Stimulated activated naive CD8-positive, alpha-beta T cell treated with anti-CD3 and anti-CD28 coated beads, Interleukin-15, Interleukin-2, amounts not matched to agents 100 U/mL and 50 U/mL, for 24 hours (primary cell): ENCODE measurements around the gene CNDP2.

Source experiments
- ATAC-seq: fragments of 150-1000 bp; cut with Tn5 transposase; one replicate; pipeline ENCODE4 v1.10.0; 2021
- DNase-seq: peaks from one replicate; pipeline ENCODE4 v3.0.0; 2021

The CNDP2 gene

GRCh38 chr18:74495581-74496507 is at the start of gene CNDP2:
CNDP2 (plus strand) TSS chr18:74496363; CDS start chr18:74499974, 3,611 bp downstream.
- peak; percentile 73 for ATAC-seq
- DNase-seq = peak; percentile 100

DNA sequence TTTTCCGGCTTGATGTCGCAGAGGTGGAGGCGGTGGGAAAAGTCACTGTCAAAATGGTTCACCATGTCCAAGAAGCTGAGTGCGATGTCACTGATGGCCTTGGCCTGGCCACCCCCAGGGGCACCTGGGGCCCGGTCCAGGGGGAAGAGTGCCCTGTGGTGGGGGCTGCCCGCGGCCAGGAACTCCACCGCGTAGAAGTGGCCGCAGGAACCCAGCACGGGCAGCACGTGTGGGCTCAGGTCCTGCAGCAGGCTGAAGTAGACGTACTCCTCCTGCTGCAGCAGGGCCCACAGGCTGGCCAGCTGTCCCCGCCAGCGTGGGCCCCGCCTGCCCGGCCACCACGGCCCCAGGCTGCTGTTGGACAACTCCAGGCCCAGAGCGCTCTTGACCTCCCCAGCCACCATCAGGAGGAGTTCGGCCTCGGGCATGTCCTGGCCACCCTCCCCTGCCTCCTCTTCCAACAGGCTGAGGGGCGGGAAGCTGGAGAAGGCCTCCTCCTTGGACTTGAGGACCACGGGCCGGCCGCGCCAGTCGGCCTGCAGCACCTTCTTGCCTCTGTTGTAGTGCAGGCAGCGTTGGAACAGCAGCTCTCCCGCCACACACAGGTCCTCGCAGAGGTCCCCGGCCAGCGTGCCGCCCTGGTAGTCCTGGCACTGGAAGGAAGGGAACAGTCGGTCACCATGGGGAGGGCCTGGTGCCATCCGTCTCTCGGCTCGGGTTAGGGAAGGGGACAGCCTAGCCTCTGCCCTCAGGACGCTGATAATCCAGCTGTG is 49.3 kb upstream of the CNDP2 start:
- no peak for ATAC-seq

DNA sequence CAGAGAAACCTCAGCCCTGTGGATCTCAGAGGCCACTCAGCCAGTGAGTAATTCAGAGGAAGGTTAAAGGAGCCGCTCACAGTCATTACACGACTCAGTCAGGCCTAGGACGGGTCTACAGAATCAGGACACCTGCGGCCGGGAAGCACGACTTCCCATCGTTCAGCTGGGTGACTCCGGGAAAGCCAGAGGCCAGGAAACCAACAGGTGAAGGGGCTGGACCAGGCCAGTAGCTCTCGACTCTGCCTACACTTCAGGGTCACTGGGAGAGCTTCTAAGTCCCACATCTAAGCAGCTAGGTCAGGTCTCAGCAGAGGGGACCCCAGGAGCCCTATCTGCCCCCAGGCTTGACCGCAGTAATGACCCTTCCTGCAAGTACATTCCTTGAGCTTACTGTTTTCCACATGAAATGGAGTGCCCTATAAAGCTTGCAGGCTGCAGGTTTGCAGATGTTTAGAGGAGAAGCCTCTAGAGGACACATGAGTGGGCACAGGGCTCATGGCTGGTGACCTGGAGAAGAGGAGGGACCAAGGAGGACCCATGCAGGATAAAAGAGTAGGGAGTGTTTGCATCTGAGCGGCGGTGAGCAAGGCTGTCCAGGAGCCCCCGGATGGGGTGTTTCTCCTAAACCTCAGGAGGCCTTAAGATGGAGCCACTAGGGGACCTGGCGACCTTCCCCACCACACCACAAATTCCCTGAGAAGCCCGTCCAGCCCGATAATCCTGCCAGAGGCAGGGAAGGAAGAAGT is 48.6 kb upstream of the CNDP2 start:
- DNase-seq = no peak
- no peak for ATAC-seq

More for the DNA sequence above, 49.3 kb upstream of the CNDP2 start:
- DNase-seq = no peak

DNA sequence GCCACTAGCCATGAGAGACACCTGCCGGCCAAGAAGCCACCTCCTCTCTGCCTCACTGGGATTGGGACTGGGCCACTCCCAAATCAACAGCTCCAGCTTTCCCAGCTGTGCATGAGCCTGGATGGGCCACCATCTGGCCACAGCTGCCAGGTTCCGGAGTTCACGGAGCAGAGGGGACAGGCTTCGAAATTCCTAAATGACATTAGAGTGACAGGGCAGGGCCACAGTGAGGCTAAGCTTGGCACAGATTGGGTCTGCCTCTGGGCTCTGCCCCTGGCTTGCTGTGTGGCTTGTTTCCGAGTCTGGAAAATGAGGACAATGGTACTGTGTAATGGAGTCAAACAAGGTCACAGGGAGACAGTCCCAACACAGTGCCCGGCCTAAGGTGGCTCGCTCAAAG is 45.5 kb upstream of the CNDP2 start:
- ATAC-seq = no peak
- no peak for DNase-seq

DNA sequence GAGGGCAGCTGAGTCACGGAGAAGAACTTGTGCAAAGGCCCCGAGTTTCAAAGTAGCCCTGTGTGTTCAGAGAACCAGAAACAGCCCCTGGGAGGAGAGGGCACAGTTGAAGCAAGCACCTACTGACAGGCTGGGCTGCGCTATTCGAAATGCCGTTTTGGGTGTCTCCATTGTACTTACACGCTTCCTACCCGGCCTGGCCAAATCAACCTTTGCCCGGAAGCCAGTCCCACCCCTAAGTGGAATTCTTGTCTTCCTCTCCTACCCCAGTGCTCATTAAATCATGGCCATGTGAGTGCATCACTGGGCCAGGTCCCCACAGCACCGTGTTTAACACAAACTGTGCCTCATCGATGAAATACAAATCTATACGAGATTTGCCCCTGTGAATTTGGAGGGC is 45.0 kb upstream of the CNDP2 start:
- ATAC-seq = no peak
- no peak for DNase-seq

DNA sequence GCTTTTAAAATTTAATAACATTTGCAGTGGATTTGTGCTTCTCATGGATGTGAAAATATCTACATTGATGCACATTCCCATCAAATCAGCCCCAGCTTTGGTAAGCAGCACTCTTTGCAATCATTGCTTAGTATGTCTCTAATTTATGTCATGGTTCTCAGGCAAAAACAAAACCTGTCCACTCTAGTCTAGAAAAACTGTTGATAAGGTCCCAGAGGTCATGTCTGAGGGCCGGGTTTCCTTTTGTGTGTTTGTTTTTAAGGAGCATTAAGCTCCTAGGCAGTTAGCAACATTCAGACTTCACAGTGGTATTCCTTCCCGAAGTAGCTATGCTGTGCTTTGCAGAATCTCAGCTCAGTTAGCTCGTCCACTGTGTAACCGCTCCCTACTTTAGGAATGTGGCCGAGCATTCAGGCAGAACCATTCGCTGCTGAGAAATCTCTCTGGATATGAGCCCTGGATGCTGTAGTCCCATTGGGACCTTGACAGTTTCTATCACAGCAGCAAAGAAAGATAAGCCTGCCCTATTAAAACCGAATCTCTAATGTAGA is 43.1 kb upstream of the CNDP2 start:
- DNase-seq = no peak
- ATAC-seq = no peak

DNA sequence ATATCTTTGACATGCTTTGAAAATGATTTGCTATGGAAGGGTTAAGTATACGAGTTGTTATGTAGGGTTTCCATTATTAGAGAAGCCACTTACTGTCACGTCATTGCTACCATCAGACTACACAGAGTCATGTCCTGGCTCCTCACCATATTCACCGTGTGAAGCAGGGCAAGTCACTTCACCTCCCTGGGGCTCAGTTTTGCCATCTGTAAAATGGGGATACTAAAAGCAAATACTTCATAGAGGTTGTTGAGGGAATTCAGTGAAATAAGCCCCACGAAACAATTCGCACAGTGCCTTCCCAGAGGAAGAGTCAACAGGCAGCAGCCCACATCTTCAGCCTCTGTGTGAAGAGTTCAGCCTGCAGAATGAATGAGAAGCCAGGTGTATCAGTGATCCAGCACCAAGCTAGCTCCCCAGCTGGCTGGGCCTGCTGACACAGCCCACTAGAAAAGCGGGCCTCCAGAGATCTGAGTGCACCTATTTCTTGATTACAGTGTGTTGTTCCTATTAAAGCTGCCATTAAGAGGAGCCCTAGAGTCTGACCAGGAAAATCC is 42.4 kb upstream of the CNDP2 start:
- DNase-seq (no peak), ATAC-seq (no peak)

- no peak for ATAC-seq
These were observed 41.8 kb upstream of the CNDP2 start for GRCh38 chr18:74454279-74454751.

GRCh38 chr18:74455386-74455785 is 40.8 kb upstream of the CNDP2 start:
- no peak for DNase-seq
- no peak for ATAC-seq

More at GRCh38 chr18:74454279-74454751, 41.8 kb upstream of the CNDP2 start:
- DNase-seq = no peak

DNA sequence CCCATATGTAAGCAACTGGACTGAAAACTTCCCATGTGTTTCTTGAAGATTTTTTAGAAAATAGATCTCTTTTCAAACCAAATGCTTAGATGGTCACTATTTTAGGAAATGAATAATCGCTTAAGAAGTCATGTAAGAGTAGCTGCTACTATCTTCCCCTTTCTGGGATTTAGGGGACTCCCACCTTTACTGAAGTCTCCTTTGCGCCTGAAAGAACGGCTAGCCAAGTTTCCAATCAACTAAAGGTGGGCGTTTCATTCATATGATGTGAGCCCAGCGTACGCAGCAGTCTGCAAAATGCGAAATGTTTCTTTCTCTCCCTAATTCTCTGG is 40.2 kb upstream of the CNDP2 start:
- no peak for ATAC-seq
- DNase-seq = no peak

DNA sequence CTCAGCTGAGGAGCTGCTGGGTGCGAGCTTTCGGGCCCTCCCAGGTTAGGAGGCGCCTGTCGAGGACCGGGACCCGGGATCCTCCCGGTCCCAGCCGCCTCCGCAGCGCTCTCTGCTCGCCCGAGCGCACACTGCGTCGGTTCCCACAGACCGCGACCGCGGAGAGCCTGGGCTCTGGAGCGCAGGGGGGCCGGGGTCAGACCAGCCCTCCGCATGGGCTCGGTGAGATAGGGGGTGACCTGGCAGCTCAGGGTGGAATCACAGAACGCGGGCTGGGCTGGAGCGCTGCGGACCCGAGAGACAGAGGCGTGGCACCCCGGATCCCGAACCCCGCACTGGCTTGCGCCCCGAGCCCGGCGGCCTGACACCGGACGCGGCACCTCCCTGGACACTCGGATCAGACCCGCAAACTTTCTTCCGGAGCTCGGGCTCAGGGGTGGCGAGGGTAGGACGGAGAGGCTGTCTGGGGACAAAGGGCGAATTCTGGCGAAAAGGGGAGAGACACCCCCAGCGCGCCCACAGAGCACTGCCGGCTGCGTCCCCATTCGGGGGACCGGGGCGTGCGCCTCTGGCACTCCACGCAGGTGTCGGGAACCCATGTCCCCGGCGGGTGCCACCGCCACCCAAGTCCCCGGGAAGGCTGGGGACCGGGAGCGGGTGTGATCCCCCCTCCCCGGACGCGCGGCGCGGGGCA is 39.7 kb upstream of the CNDP2 start:
- peak; percentile 9 for DNase-seq
- ATAC-seq = peak; percentile 26

- ATAC-seq = no peak
- DNase-seq = peak; percentile 10
These were observed 39.0 kb upstream of the CNDP2 start, which contains the start of gene DIPK1C for GRCh38 chr18:74457043-74457724. DIPK1C (minus strand) TSS chr18:74457308; CDS start chr18:74457259, 49 bp downstream.

DNA sequence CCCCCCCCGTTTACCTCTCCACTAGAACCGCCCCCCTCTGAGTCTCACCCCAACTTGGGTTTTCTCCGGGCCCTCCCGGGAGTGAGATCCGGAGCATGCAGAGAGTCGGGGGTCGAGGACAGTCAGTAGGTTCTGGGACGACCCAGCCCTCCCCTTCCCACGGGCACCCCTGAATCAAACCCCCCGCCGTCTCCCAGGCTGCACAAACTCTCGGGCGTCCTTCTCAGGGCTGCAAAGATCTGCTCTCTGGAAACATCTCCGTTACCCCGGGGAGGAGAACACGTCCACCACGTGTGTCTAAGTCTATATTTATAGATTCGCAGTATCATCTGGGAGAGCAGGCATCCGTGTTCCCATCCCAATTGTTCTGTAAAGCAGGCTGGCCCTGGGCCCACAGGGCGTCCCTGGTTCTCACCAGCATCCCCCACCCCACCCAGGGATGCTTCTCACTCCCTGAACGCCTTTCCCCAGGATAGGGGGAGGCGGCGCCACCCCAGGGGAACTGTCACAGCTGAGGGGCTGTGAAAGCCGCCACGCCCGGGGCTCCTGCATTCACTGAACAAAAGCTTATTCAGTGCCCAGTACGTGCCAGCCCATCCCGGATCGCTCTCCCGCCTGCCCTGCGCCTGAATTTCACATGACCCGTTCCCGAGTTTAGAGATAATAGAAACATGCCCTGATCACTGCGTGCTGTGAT is 38.3 kb upstream of the CNDP2 start:
- no peak for DNase-seq

GRCh38 chr18:74459889-74460288 is 36.3 kb upstream of the CNDP2 start:
- DNase-seq = no peak
- no peak for ATAC-seq

More for the DNA sequence above, 38.3 kb upstream of the CNDP2 start:
- no peak for ATAC-seq

- no peak for DNase-seq
- no peak for ATAC-seq
These were observed 35.3 kb upstream of the CNDP2 start for GRCh38 chr18:74460825-74461224.

DNA sequence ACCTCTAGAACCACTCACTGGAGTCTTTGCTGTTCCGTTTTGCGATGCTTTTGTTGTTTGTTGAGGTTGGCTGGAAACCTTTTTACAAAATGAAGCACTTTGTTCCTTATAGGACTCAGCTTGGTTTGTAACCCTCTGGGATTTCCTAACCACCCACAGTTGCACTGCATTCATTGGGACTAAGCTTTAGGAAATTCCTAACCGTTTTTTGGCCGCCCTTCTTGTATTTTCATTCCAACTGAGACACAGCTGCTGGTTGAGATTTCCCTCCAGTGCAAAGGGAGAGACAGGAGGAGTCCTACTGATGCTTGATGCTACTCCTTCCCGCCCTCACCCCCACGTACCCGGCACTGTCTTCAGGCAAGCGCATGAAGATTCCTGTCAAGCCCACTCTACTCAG is 32.9 kb upstream of the CNDP2 start:
- ATAC-seq (no peak), DNase-seq (no peak)

DNA sequence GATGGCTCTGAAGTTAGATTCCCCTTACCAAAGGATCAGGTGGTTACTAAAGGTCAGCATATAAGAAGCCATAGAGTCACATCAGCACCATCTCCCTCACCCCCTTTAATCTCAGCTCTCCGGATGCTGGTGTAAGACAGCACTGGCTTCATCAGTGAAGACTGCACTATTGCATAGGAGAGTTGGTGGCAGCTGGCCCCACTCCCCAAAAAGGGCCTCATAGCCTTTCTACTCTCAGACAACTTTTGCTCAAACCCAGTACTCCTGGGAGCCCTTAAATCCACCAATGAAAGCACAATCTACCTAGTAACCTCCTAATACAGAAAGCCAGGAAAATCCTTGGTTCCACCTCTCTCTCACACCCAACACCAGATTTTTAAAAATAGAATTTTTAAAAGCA is 32.2 kb upstream of the CNDP2 start:
- DNase-seq (no peak), ATAC-seq (no peak)

DNA sequence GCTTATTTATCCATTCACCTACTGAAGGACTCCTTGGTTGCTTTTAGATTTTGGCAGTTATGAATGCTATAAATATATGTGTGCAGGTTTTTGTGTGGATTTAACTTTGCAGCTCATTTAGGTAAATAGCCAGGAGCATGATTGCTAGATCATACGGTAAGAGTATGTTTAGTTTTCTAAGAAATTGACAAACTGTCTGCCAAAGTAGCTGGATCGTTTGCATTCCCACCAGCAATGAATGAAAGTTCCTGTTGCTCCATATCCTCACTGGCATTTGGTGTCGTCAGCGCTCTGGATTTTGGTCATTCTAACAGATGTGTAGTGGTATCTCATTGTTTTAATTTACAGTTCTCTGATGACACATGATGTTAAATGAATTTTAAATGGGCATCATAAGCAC is 30.4 kb upstream of the CNDP2 start:
- DNase-seq = no peak
- ATAC-seq = no peak

GRCh38 chr18:74468547-74469061 is 27.6 kb upstream of the CNDP2 start:
- ATAC-seq = no peak
- no peak for DNase-seq

DNA sequence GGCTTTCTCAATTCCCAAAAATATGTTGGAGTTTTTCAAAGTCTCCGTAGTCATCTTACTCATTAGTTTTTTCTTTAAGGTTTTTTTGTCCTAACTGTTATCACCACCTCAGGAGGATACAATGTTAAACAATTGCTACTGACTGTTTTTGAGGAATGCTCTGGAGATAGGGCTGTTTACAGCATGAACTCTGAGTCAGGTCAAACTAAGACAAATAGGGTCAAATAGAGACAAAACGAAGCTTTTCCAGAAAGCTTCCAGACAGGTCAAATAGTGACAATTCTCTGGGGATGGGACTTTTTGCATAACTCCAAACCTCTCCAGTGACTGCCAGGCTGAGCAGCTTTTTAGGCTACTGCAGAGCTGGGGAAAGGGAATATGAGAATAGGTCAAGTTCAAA is 23.9 kb upstream of the CNDP2 start:
- ATAC-seq (no peak), DNase-seq (no peak)
